Fibroblast of pulmonary artery (primary cell): ENCODE measurements around the gene SYMPK.
"Not testable (repeated sequence)": the region's sequence is repeated elsewhere in the genome, so short reads cannot be mapped to it uniquely, and the experiment has no call there.

Source experiments
- DNase-seq: peaks from one replicate; pipeline ENCODE4 v3.0.0-alpha.2; 2010; ENCODE audit warnings: low read depth
- H3K4me3 ChIP-seq: replicated peaks from 2 replicates; pipeline ENCODE4 v1.5.1; 2011; ENCODE audit warnings: low read depth, mild to moderate bottlenecking, control low read depth, low read length, moderate library complexity
- TF ChIP-seq, protein P1 (sequence below): IDR thresholded peaks from 2 replicates; pipeline ENCODE4 v1.5.1; 2011; ENCODE audit warnings: mild to moderate bottlenecking, control low read depth, low read length, inconsistent platforms; ENCODE audit errors: missing control alignments

Gene SYMPK

DNA sequence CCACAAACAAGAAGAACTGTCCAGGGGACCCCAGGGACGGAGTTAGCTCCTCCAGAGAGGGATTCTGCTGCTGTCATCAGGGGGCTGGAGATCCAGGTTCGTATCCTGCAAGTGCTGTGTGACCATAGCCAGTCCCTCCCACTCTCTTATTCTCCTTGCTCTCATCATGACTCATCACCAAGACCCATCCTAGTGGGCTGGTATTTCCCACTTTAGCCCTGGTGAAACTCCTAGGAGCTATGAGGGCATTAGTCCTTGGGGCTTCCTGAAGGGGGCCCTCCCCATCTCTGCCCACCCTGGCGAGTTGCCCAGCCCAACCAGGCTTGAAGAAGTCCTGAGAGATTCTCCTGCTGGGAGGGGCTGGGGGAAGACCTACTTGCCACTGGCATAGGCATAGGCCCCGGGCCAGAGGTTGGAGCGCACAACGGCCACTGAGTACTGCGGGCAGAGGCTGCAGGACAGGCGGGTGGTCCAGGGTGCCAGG is 62.8 kb downstream of the SYMPK start:
- DNase-seq = peak; percentile 59
- TF ChIP-seq, protein P1, sequence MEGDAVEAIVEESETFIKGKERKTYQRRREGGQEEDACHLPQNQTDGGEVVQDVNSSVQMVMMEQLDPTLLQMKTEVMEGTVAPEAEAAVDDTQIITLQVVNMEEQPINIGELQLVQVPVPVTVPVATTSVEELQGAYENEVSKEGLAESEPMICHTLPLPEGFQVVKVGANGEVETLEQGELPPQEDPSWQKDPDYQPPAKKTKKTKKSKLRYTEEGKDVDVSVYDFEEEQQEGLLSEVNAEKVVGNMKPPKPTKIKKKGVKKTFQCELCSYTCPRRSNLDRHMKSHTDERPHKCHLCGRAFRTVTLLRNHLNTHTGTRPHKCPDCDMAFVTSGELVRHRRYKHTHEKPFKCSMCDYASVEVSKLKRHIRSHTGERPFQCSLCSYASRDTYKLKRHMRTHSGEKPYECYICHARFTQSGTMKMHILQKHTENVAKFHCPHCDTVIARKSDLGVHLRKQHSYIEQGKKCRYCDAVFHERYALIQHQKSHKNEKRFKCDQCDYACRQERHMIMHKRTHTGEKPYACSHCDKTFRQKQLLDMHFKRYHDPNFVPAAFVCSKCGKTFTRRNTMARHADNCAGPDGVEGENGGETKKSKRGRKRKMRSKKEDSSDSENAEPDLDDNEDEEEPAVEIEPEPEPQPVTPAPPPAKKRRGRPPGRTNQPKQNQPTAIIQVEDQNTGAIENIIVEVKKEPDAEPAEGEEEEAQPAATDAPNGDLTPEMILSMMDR = no peak

DNA sequence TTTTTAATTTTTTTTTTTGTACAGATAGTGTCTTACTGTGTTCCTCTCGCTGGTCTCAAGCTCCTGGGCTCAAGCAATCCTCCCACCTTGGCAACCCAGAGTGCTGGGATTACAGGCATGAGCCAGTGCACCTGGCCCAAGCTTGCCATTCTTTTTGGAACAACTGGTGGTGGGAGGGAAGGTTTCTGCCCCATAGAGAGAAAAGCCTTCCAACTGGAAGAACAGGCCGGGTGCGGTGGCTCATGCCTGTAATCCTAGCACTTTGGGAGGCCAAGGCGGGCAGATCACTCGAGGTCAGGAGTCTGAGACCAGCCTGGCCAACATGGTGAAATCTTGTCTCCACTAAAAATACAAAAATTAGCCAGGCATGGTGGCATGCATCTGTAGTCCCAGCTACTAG is 63.4 kb downstream of the SYMPK start:
- not testable (repeated sequence) for H3K4me3 ChIP-seq, DNase-seq

More for the DNA sequence above, 62.8 kb downstream of the SYMPK start:
- no peak overlapping the region for H3K4me3 ChIP-seq

DNA sequence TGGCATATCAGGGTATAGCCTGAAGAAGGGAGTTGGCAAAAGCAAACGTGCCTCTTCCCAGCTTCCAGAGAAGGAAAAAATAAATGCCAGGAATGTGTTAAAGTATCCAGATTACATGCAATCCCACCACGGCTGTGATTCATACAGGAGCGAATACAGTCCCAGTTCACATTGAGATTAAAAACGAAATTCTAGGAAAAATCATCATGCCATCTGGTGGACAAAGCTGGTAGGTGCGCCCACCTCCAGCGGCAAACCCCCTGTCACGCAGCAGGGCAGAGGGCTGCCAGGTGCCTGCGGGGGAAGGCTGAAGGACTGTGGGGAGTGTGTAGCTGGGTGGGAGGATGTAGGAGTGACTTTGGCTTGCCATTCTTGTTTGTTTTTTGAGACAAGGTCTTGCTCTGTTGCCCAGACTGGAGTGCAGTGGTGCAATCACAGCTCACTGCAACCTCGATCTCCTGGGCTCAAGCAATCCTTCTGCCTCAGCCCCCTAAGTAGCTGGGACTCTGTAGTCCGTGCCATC is 63.9 kb downstream of the SYMPK start:
- peak; percentile 86 for DNase-seq
- TF ChIP-seq, protein P1 = peak; percentile 72
- H3K4me3 ChIP-seq = no peak overlapping the region

DNA sequence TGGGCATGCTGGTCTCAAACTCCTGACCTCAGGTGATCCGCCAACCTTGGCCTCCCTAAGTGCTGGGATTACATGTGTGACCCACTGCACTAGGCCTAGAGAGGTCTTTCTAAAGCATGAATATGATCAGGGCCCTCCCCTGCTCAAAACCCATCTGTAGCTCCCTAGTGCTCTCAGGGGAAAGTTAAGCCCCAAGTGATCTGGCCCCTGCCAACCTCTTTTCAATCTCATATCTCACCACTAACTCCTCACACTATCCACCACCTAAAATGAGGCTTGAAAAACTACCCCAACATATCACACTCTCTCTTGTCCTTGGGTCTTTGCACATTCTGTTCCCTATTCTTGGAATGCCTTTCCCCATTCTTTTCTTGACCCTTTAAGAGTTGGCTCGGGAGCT is 68.3 kb downstream of the SYMPK start:
- H3K4me3 ChIP-seq = no peak overlapping the region
- DNase-seq = no peak

DNA sequence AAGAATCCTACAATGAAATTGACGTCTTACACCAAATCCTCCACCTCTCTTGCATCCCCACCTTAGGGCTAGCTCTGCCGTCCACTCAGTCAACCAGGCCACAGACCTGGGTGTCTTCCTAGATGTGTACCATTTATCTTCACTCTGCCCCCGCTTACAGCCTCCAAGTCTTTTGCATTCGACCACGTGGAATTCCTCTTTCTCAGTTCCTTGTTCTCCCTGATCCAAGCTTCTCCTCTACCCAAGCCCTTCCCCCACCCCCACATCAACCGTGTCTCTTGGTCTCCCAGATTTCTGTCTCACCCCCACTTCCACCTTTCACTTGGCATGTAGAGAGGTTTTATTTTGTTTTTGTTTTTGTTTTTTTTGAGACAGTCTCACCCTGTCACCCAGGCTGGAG is 69.1 kb downstream of the SYMPK start:
- H3K4me3 ChIP-seq = no peak overlapping the region
- TF ChIP-seq, protein P1 = no peak
- no peak for DNase-seq

More for the DNA sequence above, 68.3 kb downstream of the SYMPK start:
- TF ChIP-seq, protein P1 = no peak

DNA sequence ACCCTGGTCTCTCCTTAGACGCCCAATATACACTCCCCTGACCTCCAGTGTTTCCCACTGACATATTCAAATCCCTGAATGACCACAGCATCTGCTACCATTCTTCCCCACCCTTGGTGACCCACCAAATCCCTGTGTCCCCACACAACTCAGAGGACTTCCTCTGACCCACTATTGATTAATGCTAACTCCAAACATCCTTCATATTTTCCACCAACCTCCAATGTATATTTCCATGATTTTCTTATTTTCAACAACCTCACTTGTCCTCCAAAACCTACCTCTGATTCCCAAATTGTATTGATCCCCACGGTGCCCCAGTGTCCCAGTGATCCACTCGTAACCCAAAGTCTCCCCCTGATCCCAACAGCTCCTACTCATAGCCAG is 69.8 kb downstream of the SYMPK start:
- TF ChIP-seq, protein P1 = no peak
- peak overlapping the region; percentile 13 for H3K4me3 ChIP-seq

DNA sequence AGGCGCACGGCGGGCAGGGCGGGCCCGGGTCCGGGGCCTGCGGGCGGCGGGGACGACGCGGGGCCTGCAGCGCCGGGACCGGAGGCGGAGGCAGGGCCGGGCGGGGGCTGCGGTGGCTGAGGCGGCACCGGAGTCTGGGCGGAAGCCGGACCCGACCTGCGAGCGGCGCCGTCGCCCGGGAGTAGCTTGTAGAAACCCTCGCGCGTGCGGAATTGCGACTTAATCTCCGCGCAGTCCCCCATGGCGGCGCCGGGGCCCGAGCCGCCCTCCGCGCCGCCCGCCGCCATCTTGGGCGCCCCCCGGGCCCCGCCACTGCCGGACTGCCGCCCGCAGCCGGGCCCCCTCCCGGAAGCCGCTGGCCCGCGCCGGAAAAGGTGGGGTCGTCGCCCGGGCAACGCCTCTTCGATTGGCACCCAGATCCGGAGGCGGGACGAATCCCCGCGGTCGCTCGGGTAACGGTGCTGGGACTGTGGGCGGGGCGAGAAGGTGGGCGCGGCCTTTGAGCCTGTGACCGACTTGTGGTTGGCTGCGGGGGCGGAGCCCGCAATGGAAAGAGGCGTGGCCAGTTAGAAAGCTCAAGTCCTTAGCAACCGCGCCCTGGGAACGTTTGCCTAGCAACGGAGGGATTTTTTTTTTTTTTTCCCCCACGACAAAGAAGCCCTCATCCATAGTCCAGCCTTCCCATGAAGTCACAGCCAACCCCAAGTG is 70.3 kb downstream of the SYMPK start, which contains the start of gene DMWD:
Gene DMWD (minus strand): TSS at position 376 of the 708 bp plus-strand sequence. CDS start 89 bp downstream, at position 287.
- TF ChIP-seq, protein P1 = no peak
- H3K4me3 ChIP-seq = peak within 1 kb of the TSS; percentile 92
- peak; percentile 99 for DNase-seq

More for the DNA sequence above, 69.8 kb downstream of the SYMPK start:
- DNase-seq = no peak
